Spleen (tissue), 7 donors: ENCODE data around the gene CER1.

Experiments used
- POLR2A ChIP-seq, 3 donors: fragments of 450-650 bp; IDR thresholded peaks; one replicate each; pipeline ENCODE4 v1.5.1; 2017; ENCODE audit warnings: antibody characterized with exemption in 3 of 3, mild to moderate bottlenecking in 1 of 3
- POLR2AphosphoS5 ChIP-seq, 3 donors: sonication (generic); formaldehyde crosslinking; IDR thresholded peaks; one replicate each; pipeline ENCODE4 v1.5.1; 2017; ENCODE audit warnings: antibody characterized with exemption in 3 of 3
- TF ChIP-seq, protein P1 (sequence below), 11 experiments: fragments of 200-600 bp in 7 of 11; fragments of 450-650 bp in 4 of 11; sonication (generic) in 4 of 11; IDR thresholded peaks in 8 of 11; conservative IDR thresholded peaks in 3 of 11; 1 replicate in 7 of 11; 2 replicates in 4 of 11; pipeline versions ENCODE4 v1.4.0 to v1.8.0; 2016 to 2021; ENCODE audit warnings: antibody characterized with exemption in 11 of 11, inconsistent platforms in 4 of 11, mild to moderate bottlenecking in 1 of 11
- donor health status: DM: no; HTN: no; CAD: no; lungs with moderate emphysema.
- donor health status: DM: no; HTN: no; CAD: no.
- donor health status: DM: no; HTN: no; CAD: no.

GRCh38 chr9:14756291-14756690 lies 33.8 kb upstream of the CER1 start:
- TF ChIP-seq POLR2A (IDR thresholded peaks at IDR 0.05), result no peak
- TF ChIP-seq, protein P1, sequence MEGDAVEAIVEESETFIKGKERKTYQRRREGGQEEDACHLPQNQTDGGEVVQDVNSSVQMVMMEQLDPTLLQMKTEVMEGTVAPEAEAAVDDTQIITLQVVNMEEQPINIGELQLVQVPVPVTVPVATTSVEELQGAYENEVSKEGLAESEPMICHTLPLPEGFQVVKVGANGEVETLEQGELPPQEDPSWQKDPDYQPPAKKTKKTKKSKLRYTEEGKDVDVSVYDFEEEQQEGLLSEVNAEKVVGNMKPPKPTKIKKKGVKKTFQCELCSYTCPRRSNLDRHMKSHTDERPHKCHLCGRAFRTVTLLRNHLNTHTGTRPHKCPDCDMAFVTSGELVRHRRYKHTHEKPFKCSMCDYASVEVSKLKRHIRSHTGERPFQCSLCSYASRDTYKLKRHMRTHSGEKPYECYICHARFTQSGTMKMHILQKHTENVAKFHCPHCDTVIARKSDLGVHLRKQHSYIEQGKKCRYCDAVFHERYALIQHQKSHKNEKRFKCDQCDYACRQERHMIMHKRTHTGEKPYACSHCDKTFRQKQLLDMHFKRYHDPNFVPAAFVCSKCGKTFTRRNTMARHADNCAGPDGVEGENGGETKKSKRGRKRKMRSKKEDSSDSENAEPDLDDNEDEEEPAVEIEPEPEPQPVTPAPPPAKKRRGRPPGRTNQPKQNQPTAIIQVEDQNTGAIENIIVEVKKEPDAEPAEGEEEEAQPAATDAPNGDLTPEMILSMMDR (IDR thresholded peaks at IDR 0.05 in 8 of 11, conservative IDR thresholded peaks at IDR 0.05 in 3 of 11), result no peak
- no peak for TF ChIP-seq POLR2AphosphoS5 (IDR thresholded peaks at IDR 0.05)
